ENCODE results near the gene GRAP2.

DNA sequence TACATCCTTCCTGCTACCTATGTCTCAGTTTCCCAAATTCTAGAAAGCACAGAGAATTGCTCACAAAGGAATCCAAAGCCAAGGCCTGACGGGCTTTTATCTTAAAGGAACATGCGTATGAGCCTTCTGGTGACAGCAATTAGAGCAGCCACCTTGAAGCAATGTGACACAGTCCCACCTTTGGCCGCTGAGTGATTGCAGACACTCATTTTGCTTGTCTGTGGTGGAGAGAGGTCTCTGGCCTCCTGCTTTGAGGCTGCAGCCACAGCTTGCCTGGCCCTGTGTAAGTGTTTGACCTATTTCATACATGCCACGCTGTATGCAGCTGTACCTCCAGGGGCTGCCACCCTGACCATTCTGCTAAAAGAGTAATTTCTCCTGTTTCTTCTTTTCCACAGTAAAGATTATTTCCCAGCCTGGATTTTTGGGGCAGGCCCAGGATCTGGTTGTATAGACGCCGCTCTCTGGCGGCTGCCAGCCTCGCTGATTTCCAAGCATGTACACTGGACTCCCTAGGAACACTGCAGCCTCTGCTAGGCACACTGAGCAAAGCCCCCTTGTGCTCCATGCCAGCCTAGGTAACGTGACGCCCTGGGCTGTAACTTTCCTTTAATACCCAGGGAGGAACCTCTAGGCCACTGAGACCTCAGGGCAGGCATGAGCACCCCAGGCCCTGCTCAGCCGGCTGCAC is 58.2 kb downstream of the GRAP2 start:
- TF ChIP-seq RAD21 (IDR thresholded peaks at IDR 0.05; ENCODE audit: low read depth) = no peak
- no peak for TF ChIP-seq TCF12 (IDR thresholded peaks at IDR 0.05; ENCODE audit: low read depth)
- TF ChIP-seq USF1 (IDR thresholded peaks at IDR 0.05) = no peak
- TF ChIP-seq, protein P1, sequence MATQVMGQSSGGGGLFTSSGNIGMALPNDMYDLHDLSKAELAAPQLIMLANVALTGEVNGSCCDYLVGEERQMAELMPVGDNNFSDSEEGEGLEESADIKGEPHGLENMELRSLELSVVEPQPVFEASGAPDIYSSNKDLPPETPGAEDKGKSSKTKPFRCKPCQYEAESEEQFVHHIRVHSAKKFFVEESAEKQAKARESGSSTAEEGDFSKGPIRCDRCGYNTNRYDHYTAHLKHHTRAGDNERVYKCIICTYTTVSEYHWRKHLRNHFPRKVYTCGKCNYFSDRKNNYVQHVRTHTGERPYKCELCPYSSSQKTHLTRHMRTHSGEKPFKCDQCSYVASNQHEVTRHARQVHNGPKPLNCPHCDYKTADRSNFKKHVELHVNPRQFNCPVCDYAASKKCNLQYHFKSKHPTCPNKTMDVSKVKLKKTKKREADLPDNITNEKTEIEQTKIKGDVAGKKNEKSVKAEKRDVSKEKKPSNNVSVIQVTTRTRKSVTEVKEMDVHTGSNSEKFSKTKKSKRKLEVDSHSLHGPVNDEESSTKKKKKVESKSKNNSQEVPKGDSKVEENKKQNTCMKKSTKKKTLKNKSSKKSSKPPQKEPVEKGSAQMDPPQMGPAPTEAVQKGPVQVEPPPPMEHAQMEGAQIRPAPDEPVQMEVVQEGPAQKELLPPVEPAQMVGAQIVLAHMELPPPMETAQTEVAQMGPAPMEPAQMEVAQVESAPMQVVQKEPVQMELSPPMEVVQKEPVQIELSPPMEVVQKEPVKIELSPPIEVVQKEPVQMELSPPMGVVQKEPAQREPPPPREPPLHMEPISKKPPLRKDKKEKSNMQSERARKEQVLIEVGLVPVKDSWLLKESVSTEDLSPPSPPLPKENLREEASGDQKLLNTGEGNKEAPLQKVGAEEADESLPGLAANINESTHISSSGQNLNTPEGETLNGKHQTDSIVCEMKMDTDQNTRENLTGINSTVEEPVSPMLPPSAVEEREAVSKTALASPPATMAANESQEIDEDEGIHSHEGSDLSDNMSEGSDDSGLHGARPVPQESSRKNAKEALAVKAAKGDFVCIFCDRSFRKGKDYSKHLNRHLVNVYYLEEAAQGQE (IDR thresholded peaks at IDR 0.05; ENCODE audit: low read depth) = no peak
- TF ChIP-seq FOXM1 (IDR thresholded peaks at IDR 0.05; ENCODE audit: borderline replicate concordance, low read depth) = no peak
- no peak for TF ChIP-seq TAF1 (IDR thresholded peaks at IDR 0.05; ENCODE audit: low read depth)
